C4-2B (cell line): Measurements from ENCODE around the gene TTC13.
A peak's percentile ranks its signal among the peaks of the same experiment; 100 is the strongest.

Source experiments
- H3K27ac ChIP-seq: fragments of 450-650 bp; 2 replicates; pipeline ENCODE4 v1.5.1; 2017
- ZFX ChIP-seq: fragments of 450-650 bp; IDR thresholded peaks from 2 replicates; pipeline ENCODE4 v1.6.1; 2017
- TF ChIP-seq, protein P1 (sequence below): fragments of 450-650 bp; conservative IDR thresholded peaks from 2 replicates; pipeline ENCODE4 v1.5.1; 2017; ENCODE audit warnings: mild to moderate bottlenecking

Gene TTC13

DNA sequence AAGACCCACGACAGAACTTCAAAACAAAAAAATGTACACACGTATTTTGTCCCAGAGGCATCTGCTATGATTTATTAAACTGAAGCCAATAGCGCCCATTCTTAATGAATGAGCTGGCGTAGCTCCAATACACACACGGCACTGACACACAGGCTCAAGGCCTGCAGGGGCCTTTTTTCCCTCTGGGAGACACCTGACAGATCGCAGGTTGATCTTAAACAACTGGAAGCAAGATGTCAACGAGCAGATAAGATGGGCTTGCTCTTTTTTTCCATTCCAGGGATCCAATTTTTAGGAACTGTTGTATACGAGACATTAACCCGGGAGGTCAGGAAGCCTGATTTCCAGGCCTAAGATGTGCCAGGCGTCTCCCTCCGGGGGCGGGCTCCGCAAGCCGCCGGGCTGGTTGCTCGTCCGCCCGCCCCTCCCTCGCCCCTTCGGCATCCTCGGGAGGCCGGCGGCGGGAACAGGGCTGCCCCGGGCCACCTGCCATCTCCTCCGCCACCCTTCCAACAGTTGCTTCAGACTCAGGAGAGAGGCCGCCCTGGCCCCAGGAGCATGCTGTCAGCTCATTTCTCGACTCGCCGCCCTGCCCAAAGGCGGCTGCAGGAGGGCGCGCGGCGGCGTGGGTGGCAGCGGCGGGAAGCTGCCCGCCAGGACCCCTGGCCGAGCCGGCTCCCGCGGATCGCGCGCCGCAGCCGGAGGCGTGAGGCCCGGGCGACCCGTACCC is 735 bp downstream of the TTC13 start:
- peak overlapping the region; percentile 82 for H3K27ac ChIP-seq
- peak; percentile 72 for TF ChIP-seq ZFX
- TF ChIP-seq, protein P1, sequence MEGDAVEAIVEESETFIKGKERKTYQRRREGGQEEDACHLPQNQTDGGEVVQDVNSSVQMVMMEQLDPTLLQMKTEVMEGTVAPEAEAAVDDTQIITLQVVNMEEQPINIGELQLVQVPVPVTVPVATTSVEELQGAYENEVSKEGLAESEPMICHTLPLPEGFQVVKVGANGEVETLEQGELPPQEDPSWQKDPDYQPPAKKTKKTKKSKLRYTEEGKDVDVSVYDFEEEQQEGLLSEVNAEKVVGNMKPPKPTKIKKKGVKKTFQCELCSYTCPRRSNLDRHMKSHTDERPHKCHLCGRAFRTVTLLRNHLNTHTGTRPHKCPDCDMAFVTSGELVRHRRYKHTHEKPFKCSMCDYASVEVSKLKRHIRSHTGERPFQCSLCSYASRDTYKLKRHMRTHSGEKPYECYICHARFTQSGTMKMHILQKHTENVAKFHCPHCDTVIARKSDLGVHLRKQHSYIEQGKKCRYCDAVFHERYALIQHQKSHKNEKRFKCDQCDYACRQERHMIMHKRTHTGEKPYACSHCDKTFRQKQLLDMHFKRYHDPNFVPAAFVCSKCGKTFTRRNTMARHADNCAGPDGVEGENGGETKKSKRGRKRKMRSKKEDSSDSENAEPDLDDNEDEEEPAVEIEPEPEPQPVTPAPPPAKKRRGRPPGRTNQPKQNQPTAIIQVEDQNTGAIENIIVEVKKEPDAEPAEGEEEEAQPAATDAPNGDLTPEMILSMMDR = no peak

- H3K27ac ChIP-seq = peak overlapping the region; percentile 82; the same call in 1 of the 2 replicates
- no peak for TF ChIP-seq ZFX
- TF ChIP-seq, protein P1 = no peak
Measured at GRCh38 chr1:230976825-230977747, 1.6 kb downstream of the TTC13 start.

DNA sequence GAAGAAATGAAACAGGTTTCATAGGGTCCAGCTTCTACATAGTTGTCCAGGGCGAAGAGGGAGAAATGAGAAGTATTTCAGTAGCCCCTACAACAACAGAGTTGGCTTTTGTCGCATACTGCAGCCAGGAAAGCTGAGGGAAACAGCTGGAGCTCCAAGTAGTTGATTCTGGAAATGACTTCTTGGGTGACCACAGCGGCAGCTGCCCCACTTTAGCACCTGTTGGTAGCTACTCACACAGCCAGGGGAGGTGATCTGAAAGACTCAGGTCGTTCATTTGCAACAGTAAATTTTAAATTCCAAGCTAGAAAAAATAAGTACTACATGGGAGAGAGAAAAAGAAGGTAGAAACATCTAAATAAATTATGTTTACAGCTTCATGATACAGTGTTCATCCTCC is 2.3 kb downstream of the TTC13 start:
- no peak overlapping the region for H3K27ac ChIP-seq
- TF ChIP-seq, protein P1 = no peak
- TF ChIP-seq ZFX = no peak

DNA sequence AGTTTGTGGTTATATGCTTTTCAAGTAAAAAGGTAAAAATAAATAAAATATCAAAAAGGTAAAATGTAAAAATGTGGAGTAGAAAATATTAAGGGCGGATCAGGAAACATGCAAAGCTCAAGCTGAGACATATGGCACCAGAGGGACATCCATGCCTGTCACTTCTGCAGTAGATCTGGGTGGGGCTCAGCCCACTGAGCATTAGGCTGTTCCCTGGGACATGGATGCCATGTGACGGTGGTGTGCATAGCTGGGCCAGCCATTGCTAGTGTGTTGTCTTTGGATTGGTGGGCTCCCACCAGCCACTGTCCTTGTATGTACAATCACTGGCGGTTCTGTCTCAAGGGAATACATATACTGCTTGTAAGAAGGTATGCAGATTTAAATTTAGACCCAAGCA is 3.0 kb downstream of the TTC13 start:
- TF ChIP-seq ZFX = no peak
- TF ChIP-seq, protein P1 = no peak
- H3K27ac ChIP-seq = no peak overlapping the region

DNA sequence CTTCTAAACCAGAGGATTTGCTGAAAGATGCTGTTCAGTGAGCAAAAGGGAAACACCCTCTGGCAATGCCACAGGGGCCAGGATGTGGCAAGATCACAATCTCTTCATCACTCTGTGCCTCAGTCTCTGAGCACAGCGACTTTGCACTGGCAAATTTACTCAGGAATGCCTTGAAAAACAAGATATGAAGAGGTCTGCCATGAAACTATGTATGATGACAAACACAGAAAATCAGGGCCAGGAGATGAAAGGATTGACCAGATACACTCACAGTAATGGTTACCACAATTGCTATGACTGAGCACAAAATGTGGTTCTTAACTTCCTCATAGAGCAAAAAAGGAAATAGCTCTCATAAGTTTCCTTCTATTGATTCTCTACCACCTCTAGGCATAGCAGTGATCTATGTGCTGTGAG is 5.8 kb downstream of the TTC13 start:
- no peak overlapping the region for H3K27ac ChIP-seq
- TF ChIP-seq ZFX = no peak
- TF ChIP-seq, protein P1 = no peak

DNA sequence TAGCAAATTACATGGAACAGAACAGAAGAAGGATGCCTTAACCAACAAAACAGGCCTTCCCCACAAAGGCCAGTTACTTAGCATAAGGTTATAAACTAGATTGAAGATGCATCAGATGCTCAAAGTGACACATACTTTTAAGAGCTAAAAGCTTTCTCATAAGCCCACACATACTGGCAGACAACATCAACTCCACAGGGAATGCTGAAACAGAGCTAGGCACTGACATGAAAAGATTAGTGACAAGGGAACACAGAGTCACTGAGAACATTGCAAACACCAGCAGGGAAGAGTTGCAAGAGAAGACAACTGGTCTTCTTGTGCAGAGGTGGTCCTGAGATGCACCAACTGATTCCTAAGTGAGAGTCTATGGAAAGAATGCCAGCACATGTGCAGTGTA is 6.9 kb downstream of the TTC13 start:
- no peak overlapping the region for H3K27ac ChIP-seq
- TF ChIP-seq, protein P1 = no peak
- no peak for TF ChIP-seq ZFX

- no peak overlapping the region for H3K27ac ChIP-seq
- TF ChIP-seq, protein P1 = no peak
- no peak for TF ChIP-seq ZFX
Measured at GRCh38 chr1:230970432-230970831, 8.2 kb downstream of the TTC13 start.
